Esophagus muscularis mucosa (tissue), 3 donors: Measurements from ENCODE around the gene OGFOD2.

Experiments used
- CTCF ChIP-seq, 3 experiments: fragments of 200-600 bp in 2 of 3; fragments of 450-650 bp in 1 of 3; sonication (generic) in 2 of 3; IDR thresholded peaks; one replicate each; pipeline ENCODE4 v1.5.1; 2017 to 2019; ENCODE audit warnings: antibody characterized with exemption in 3 of 3, mild to moderate bottlenecking in 2 of 3, moderate library complexity in 1 of 3
- POLR2A ChIP-seq: fragments of 450-650 bp; IDR thresholded peaks from one replicate; pipeline ENCODE4 v1.6.1; 2017; ENCODE audit warnings: antibody characterized with exemption, moderate library complexity, mild to moderate bottlenecking, low read depth

GRCh38 chr12:122979908-122980182 lies 4.8 kb downstream of the OGFOD2 start:
- TF ChIP-seq POLR2A (no peak), CTCF (IDR thresholded peaks at IDR 0.05) (no peak)
